Measurements from ENCODE around the gene MAPKAP1.
A peak's percentile ranks its signal among the peaks of the same experiment; 100 is the strongest.

Gene MAPKAP1

DNA sequence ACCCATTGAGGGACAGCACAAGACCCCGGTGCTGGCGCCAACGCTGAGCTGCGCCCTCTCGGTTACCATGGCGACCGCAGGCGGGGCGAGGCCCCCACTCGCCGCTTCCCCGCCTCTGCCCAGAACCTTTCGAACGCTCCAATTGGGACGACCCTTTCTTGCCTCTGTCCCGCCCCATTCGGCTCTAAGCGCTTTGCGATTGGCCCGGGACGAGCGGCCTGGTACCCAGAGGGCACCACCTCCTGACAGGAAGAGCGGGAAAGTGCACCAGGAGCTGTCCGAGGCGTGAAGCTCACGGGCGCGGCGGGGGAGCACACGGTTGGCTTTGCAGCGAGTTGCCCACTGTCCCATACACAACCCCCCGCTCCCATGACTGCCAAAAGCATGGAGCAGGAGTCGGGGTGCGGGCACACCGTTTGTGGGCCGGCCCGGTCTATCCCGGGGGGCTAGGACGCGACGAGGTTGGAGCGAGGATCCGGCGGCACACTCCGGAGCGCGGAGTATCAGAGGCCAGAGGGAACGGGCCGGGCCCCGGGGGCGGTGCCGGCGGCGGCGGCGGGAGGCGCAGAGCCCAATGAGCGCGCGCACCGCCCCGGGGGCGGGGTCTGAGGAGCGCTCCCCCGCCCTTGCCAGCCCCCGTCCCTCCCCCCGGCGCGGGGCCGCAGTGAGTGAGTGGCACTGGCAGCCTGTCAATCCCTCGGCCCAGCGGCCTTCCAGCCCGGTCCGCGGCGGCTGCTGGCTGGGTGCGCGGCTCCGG is 39.2 kb upstream of the MAPKAP1 start:
- peak overlapping the region; percentile 93 for H3K27ac Mint-ChIP-seq
- H3K27me3 Mint-ChIP-seq = peaks cover 35% of the 10 kb centered on the region
- DNase-seq = peak; percentile 94
- H3K9me3 Mint-ChIP-seq = no peaks in the 10 kb centered on the region
- peaks cover 8% of the 10 kb centered on the region for H3K36me3 Mint-ChIP-seq
- peaks cover 35% of the 10 kb centered on the region for H3K4me1 Mint-ChIP-seq
- CTCF ChIA-PET = interaction anchor here (0.7 to 0.8 kb wide), 2 partner anchors 187 to 339 kb away, joined by 3 to 4 read pairs; no protein-coding TSS in a partner anchor
- peak overlapping the region; percentile 89 for H3K4me3 Mint-ChIP-seq

DNA sequence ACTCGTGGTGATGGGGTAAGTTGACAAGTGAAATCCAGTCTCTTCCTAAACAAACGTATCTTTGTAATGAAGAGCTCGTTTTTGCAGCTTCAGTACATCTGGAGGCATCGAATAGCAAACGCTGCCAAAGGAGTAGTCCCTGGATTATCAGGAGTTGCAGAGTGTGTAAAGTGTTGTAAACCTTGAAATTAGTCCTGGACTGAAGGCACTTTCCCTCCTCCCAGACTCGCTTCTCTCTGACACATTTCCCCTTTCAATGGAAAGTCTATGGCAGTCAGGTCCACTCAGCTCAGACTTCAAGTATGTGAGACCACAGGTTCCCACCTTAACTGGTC is 38.6 kb upstream of the MAPKAP1 start:
- Mint-ChIP-seq H3K27ac (peak overlapping the region; percentile 93), H3K4me3 (peak overlapping the region; percentile 89), H3K4me1 (peaks cover 33% of the 10 kb centered on the region), H3K27me3 (peaks cover 35% of the 10 kb centered on the region), H3K36me3 (peaks cover 6% of the 10 kb centered on the region), H3K9me3 (no peaks in the 10 kb centered on the region)
- CTCF ChIA-PET = interaction anchor here (0.7 to 0.8 kb wide), 2 partner anchors 187 to 338 kb away, joined by 3 to 4 read pairs; no protein-coding TSS in a partner anchor
- DNase-seq = no peak

DNA sequence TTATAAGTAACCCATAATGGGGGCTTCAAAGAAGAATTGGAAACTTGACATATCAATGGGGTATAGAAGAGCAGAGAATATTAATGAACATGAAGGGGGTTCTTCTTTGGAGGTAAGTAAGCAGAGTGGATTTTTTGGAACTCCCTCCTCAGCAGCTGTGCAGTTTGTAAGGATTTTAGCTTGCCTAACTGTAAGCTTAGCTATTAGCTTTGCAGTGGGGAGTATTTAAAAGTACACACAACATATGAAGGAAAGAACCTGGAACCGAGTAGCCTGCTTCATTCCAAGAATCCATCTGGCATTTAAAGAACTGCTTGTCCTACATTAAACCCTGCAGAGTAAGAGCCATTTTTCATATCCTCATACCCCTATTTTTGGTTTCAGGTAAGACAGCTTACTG is 38.0 kb upstream of the MAPKAP1 start:
- CTCF ChIA-PET = no interaction called here
- Mint-ChIP-seq H3K9me3 (no peaks in the 10 kb centered on the region), H3K36me3 (peaks cover 2% of the 10 kb centered on the region), H3K27me3 (peaks cover 35% of the 10 kb centered on the region), H3K4me1 (peaks cover 28% of the 10 kb centered on the region), H3K4me3 (peak overlapping the region; percentile 89), H3K27ac (no peak overlapping the region)
- DNase-seq = no peak

DNA sequence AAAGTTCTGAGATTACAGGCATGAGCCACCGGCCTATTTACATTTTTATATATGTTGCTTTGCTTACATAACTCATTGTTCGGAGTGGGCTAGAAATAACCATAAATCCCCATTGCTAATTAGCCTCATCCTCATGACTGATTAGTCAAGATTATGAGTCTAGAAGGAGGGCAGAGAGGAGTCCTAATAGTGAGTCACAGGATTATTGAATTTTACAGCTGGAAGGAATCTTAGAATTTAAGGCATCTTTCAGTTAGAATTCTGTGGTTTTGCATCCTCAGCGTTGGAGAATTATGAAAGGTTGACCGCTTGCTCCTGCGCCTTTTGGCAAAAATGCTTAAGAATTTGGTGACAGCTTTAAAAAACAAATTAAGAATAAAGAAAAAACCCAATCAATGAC is 37.6 kb upstream of the MAPKAP1 start:
- no peaks in the 10 kb centered on the region for H3K9me3 Mint-ChIP-seq
- H3K36me3 Mint-ChIP-seq = peaks cover 2% of the 10 kb centered on the region
- no peak overlapping the region for H3K27ac Mint-ChIP-seq
- H3K27me3 Mint-ChIP-seq = peaks cover 35% of the 10 kb centered on the region
- CTCF ChIA-PET = no interaction called here
- DNase-seq = no peak
- peaks cover 24% of the 10 kb centered on the region for H3K4me1 Mint-ChIP-seq
- no peak overlapping the region for H3K4me3 Mint-ChIP-seq

DNA sequence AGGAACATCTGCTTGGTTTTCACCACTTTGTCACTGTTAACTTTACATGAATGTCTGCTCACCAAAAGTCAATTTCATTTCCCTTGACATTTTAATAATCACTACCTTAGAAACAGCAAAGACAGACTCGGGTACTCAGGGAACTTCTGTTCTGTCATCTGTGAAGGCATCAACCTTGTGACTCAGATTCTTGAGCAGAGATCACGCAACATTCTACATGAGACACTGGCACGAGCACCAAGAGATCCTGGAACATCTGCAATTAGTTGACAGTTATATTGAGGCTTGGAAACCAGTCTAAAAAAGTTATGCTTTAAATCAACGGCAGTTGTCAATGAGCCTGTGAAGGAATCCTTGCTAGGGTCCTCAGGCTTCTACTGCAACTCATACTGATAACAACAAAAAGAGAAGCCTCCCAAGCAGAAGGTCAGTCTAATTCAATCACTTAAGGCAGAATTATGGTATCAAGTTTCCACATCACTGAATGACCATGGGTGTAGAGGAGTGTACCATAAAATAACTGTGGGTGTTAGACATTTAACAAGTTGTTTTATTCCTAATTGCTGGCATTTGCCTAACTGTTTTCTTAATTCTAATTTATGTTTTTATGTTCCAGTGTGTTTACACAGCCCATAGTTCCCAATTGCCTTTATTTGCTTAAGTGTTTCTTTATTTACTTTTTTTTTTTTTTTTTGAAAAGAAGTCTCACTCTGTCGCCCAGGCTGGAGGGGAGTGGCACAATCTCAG is 36.8 kb upstream of the MAPKAP1 start:
- Mint-ChIP-seq H3K27me3 (peaks cover 35% of the 10 kb centered on the region), H3K9me3 (no peaks in the 10 kb centered on the region), H3K4me3 (no peak overlapping the region), H3K36me3 (no peaks in the 10 kb centered on the region), H3K27ac (no peak overlapping the region), H3K4me1 (peaks cover 16% of the 10 kb centered on the region)
- CTCF ChIA-PET = no interaction called here
- DNase-seq = no peak

DNA sequence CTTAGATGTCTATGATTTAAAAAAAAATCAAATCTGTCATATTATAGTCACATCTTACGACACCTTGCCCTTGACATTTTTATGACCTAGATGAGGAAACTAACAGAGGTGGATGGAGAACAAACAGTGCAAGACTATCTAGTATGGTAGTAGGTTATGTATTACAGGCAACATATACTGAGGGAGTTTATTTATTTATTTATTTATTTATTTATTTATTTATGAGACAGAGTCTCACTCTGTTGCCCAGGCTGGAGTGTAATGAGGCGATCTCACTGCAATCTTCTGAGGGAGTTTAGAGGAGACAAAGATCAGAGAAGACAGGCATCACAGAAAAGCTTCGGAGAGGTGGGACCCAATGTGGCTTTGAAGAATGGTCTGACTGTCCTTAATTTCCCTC is 35.6 kb upstream of the MAPKAP1 start:
- Mint-ChIP-seq H3K27ac (no peak overlapping the region), H3K9me3 (no peaks in the 10 kb centered on the region), H3K27me3 (peaks cover 38% of the 10 kb centered on the region), H3K36me3 (no peaks in the 10 kb centered on the region), H3K4me1 (peaks cover 11% of the 10 kb centered on the region), H3K4me3 (no peak overlapping the region)
- CTCF ChIA-PET = no interaction called here
- no peak for DNase-seq

DNA sequence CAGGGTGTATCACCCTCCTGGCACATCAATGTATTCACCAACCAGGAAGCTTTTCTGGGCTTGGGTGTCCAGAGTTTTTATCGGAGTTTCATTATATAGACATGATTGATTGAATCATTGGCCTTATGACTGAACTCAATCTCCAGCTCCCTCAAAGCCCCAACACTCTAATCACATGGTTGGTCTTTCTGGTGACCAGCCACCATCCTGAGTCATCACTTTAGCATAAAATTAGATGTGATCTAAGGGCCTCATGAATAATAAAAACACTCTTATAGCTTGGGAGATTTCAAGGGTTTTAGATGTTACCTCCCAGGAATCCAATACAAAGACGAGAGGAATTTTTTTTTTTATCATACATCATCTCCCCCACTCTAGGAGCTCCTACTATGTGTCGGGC is 32.4 kb upstream of the MAPKAP1 start:
- Mint-ChIP-seq H3K9me3 (no peaks in the 10 kb centered on the region), H3K27ac (no peak overlapping the region), H3K4me3 (no peak overlapping the region), H3K27me3 (peaks cover 30% of the 10 kb centered on the region), H3K4me1 (no peaks in the 10 kb centered on the region), H3K36me3 (no peaks in the 10 kb centered on the region)
- CTCF ChIA-PET = no interaction called here
- DNase-seq = no peak

DNA sequence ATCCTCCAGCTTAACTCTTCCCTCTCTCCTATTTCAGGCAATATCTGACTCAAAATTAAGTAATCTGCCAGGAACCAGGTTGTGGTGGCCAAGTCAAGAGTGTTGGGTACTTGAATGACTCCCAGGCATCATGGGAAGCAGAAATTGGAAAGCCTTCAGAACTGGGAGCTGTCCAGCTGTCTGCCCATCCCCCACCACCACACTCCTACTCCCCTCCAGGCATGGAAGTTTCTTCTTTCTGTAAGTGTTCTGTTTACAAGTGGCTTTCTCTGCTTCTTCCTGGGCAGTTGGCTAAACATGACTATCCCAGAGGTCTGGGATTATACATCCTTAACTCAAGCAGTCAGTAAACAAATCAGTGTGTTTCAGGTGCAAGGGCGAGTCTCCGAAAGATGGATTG is 25.6 kb upstream of the MAPKAP1 start:
- Mint-ChIP-seq H3K27ac (no peak overlapping the region), H3K27me3 (peaks cover 39% of the 10 kb centered on the region), H3K9me3 (no peaks in the 10 kb centered on the region), H3K4me3 (no peak overlapping the region), H3K4me1 (no peaks in the 10 kb centered on the region), H3K36me3 (no peaks in the 10 kb centered on the region)
- no peak for DNase-seq
- CTCF ChIA-PET = no interaction called here

DNA sequence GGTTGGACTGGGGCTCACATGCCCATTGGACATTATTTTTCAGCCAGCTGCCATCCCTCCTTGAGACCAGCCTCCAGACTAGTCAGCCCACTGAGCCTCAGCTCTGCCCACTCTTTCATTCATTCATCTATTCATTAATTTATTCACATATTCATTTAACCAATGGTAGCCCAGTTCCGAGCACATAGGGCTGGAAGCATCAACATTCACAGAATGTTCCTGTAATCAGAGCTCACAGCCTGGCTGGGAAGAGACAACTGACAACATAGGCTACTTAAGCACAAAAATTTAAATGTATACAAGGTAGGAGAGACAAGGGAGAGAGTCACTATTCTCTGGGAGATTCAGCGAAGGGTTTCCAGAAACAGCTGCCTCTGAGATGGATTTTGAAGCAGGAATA is 23.2 kb upstream of the MAPKAP1 start:
- DNase-seq = no peak
- Mint-ChIP-seq H3K4me1 (no peaks in the 10 kb centered on the region), H3K9me3 (no peaks in the 10 kb centered on the region), H3K4me3 (no peak overlapping the region), H3K27ac (no peak overlapping the region), H3K27me3 (peaks cover 34% of the 10 kb centered on the region), H3K36me3 (no peaks in the 10 kb centered on the region)
- CTCF ChIA-PET = no interaction called here

DNA sequence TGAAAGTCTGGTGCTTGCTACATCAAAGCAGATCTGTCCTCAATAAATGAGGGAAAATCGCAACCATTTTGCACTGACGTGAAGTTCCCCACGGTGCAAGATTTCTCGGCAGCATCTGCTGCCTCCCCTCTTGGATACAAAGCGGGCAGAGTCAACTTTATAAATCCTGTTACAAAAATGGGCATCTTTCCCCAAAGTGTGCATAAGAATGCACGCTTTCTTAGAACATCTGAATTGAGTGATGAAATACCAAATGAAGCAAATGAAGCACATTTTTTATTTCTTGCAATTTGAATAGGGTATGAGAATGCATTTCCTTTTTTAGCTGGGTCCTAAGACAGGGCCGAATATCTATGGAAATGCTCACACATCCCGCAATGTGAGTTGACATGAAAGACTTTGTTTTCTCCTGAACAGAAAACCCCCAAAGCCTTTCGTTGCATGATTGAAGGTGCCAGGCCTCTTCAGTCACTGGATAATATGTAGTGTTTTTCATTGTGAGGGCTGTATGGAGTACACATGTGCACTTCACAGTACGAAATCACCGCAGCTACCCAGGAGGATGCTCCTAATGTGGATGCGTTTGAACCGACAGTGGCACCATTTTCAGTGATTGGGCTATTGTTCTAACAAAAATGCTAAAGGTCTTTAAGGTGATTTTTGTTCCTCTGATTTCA is 19.6 kb upstream of the MAPKAP1 start:
- CTCF ChIA-PET = interaction anchor here (0.9 kb wide), 1 partner anchor 260 kb away, joined by 3 read pairs; no protein-coding TSS in a partner anchor
- H3K4me1 Mint-ChIP-seq = no peaks in the 10 kb centered on the region
- H3K36me3 Mint-ChIP-seq = no peaks in the 10 kb centered on the region
- DNase-seq = no peak
- H3K27ac Mint-ChIP-seq = no peak overlapping the region
- H3K9me3 Mint-ChIP-seq = no peaks in the 10 kb centered on the region
- peaks cover 24% of the 10 kb centered on the region for H3K27me3 Mint-ChIP-seq
- no peak overlapping the region for H3K4me3 Mint-ChIP-seq

DNA sequence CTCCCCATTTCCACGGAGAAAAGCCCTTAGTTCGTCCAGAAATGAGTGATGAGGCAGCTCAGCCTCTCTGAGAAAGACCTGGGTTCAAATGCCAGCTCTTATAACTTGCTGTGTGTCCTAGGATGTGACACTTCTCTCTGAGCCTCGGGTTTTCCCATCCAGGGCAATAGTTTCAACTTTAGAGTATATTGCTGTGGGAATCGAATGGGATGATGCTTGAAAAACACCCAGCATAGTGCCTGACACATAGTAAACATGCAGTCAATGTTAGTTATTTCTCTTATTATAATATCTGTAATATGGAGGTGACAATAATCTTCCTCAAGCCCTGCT is 430 bp upstream of the MAPKAP1 start:
- peaks cover 4% of the 10 kb centered on the region for H3K27me3 Mint-ChIP-seq
- H3K27ac Mint-ChIP-seq = peak overlapping the region; percentile 69
- no peak for DNase-seq
- no peaks in the 10 kb centered on the region for H3K9me3 Mint-ChIP-seq
- H3K36me3 Mint-ChIP-seq = peaks cover 16% of the 10 kb centered on the region
- H3K4me3 Mint-ChIP-seq = peak overlapping the region; percentile 82
- CTCF ChIA-PET = interaction anchor here (1.1 kb wide), 1 partner anchor 41 kb away, joined by 3 read pairs; no protein-coding TSS in a partner anchor
- H3K4me1 Mint-ChIP-seq = peaks cover 37% of the 10 kb centered on the region

DNA sequence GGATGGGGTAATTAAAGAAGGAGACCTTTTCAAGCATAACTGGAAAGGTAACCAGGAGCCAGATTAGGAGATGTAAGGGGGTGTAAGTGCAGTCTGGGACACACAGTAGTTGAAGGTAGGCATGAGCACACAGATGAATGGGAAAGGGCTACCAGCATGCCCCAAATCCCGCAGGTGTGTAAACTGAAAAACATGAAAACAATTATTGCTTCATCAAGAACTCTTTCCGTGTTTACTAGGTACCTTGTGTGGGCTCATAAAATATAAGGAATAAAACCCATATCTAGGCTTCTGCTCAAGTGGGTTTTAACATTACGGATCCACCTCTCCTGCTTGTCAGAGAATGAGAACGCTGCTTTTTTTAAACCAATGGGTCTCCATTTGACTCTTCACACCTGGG is 1.1 kb downstream of the MAPKAP1 start:
- Mint-ChIP-seq H3K27me3 (peaks cover under 1% of the 10 kb centered on the region), H3K4me3 (peak overlapping the region; percentile 82), H3K9me3 (no peaks in the 10 kb centered on the region), H3K27ac (no peak overlapping the region), H3K36me3 (peaks cover 16% of the 10 kb centered on the region), H3K4me1 (peaks cover 44% of the 10 kb centered on the region)
- no peak for DNase-seq
- CTCF ChIA-PET = interaction anchor here (1.0 kb wide), 1 partner anchor 73 kb away, joined by 3 read pairs; no protein-coding TSS in a partner anchor

DNA sequence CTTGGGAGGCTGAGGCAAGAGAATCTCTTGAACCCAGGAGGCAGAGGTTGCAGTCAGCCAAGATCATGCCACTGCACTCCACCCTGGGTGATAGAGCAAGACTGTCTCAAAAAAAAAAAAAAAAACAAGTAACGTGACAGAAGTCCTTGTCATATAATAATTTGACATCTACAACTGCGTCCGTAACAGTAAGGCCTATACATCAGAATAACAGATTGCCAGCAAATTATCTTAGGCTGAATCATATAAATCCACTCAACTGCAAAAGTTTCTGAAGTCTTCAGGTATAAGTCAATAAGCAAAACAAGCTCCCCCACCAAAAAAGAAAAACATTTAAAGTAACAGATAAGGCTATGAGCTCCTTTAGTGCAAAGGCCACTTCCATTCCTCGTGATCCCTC is 3.3 kb downstream of the MAPKAP1 start:
- Mint-ChIP-seq H3K4me1 (peaks cover 48% of the 10 kb centered on the region), H3K36me3 (peaks cover 16% of the 10 kb centered on the region), H3K27ac (no peak overlapping the region), H3K9me3 (no peaks in the 10 kb centered on the region), H3K4me3 (no peak overlapping the region), H3K27me3 (no peaks in the 10 kb centered on the region)
- CTCF ChIA-PET = interaction anchor here (1.8 kb wide), 1 partner anchor 145 kb away, joined by 3 read pairs; no protein-coding TSS in a partner anchor
- DNase-seq = no peak

DNA sequence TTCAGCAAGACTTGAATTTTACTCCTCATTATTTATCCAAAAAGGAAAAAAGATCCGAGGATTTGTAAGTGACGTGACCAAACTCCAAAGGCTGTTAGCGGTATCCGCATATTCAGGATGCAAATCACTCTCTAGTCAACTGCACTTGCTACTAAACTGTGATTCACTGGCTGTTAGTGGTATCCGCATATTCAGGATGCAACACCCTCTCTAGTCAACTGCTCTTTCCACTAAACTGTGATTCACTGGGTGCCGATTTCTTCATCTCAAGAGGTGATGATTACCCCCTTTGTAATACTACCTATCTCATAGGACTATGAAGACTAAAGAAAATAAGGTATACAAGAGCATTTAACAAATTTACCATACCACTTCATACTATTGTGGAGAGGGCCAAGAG is 5.7 kb downstream of the MAPKAP1 start:
- no peaks in the 10 kb centered on the region for H3K27me3 Mint-ChIP-seq
- H3K36me3 Mint-ChIP-seq = peaks cover 18% of the 10 kb centered on the region
- CTCF ChIA-PET = no interaction called here
- no peaks in the 10 kb centered on the region for H3K9me3 Mint-ChIP-seq
- peaks cover 41% of the 10 kb centered on the region for H3K4me1 Mint-ChIP-seq
- no peak for DNase-seq
- H3K4me3 Mint-ChIP-seq = no peak overlapping the region
- no peak overlapping the region for H3K27ac Mint-ChIP-seq

All from activated naive CD4-positive, alpha-beta T cell treated with anti-CD3 and anti-CD28 coated beads, Interleukin-2, amount 10 ng/mL, durations not matched to agents 7 days and 5 days (primary cell).